Medulla oblongata (tissue), 1 donor: Measurements from ENCODE around the gene CD207.
"Not testable (repeated sequence)": the region's sequence is repeated elsewhere in the genome, so short reads cannot be mapped to it uniquely, and the experiment has no call there.

Experiments used
- DNase-seq: peaks from one replicate; pipeline ENCODE4 v3.0.0-alpha.2; 2015; ENCODE audit errors: extremely low spot score

The CD207 gene

GRCh38 chr2:70835643-70836042, at the start of gene CD207:
TSS of gene CD207 (minus strand) at chr2:70835816. CDS start at chr2:70835776, 40 bp downstream.
- no peak for DNase-seq

GRCh38 chr2:70878543-70878942, 42.9 kb upstream of the CD207 start:
- DNase-seq, result not testable (repeated sequence)

- not testable (repeated sequence) for DNase-seq
Observed at GRCh38 chr2:70876138-70876537, 40.5 kb upstream of the CD207 start.

GRCh38 chr2:70873541-70873940, 37.9 kb upstream of the CD207 start:
- DNase-seq, result no peak

- DNase-seq, result peak; percentile 80
Observed at GRCh38 chr2:70871398-70872211, 36.0 kb upstream of the CD207 start.

- no peak for DNase-seq
Observed at GRCh38 chr2:70870790-70871189, 35.2 kb upstream of the CD207 start.

- DNase-seq, result no peak
Observed at GRCh38 chr2:70868970-70869369, 33.4 kb upstream of the CD207 start.

- peak; percentile 89 for DNase-seq
Observed at GRCh38 chr2:70861777-70862625, 26.4 kb upstream of the CD207 start.

GRCh38 chr2:70855667-70856066, 20.1 kb upstream of the CD207 start:
- no peak for DNase-seq

GRCh38 chr2:70854411-70854810, 18.8 kb upstream of the CD207 start:
- peak; percentile 72 for DNase-seq

GRCh38 chr2:70852824-70853223, 17.2 kb upstream of the CD207 start:
- peak; percentile 28 for DNase-seq

- DNase-seq, result peak; percentile 74
Observed at GRCh38 chr2:70851704-70852103, 16.1 kb upstream of the CD207 start.

- peak; percentile 81 for DNase-seq
Observed at GRCh38 chr2:70850925-70851324, 15.3 kb upstream of the CD207 start.

- no peak for DNase-seq
Observed at GRCh38 chr2:70842401-70842800, 6.8 kb upstream of the CD207 start.

GRCh38 chr2:70837980-70838925, 2.6 kb upstream of the CD207 start:
- peak; percentile 18 for DNase-seq

- no peak for DNase-seq
Observed at GRCh38 chr2:70834881-70835280, 735 bp downstream of the CD207 start.

GRCh38 chr2:70834106-70834505, 1.5 kb downstream of the CD207 start:
- DNase-seq, result no peak

GRCh38 chr2:70833246-70833645, 2.4 kb downstream of the CD207 start:
- no peak for DNase-seq

GRCh38 chr2:70832386-70832785, 3.2 kb downstream of the CD207 start:
- DNase-seq, result no peak

- DNase-seq, result no peak
Observed at GRCh38 chr2:70831861-70832260, 3.8 kb downstream of the CD207 start.

- DNase-seq, result no peak
Observed at GRCh38 chr2:70830366-70830765, 5.2 kb downstream of the CD207 start.

GRCh38 chr2:70829916-70830315, 5.7 kb downstream of the CD207 start:
- no peak for DNase-seq
